Measurements from ENCODE around the gene FCN1. TPM values are rescaled to one million over a fixed set of nuclear protein-coding genes. Genes with fewer than 3 reads are reported as not detected.

Gene FCN1
- total RNA-seq (2013; cell fraction: nucleolus; rRNA removed), result not detected in 2 replicates
- total RNA-seq (2014; rRNA removed), result not detected in 2 replicates
- total RNA-seq (2014; rRNA removed; fragmentation: Illumina TruSeq; extraction: Trizol), result not detected in 2 replicates
- total RNA-seq (2021), result 0.08 TPM in 1 of 2 replicates, not detected in the other
- not detected for polyA plus RNA-seq (2011; ENCODE audit: low read depth)
- not detected in 2 replicates for polyA plus RNA-seq (2011; rRNA removed)
- not detected in 2 replicates for polyA plus RNA-seq (2011; cell fraction: cytosol; rRNA removed)
- not detected in 2 replicates for polyA plus RNA-seq (2011; cell fraction: nucleus; rRNA removed)
- polyA plus RNA-seq (2012), result not detected in 2 replicates
- polyA plus RNA-seq (2014; fragmentation: Illumina TruSeq; extraction: Trizol), result not detected in 2 replicates
- not detected for polyA plus RNA-seq (2014; fragmentation: Nextera tagmentation; extraction: Ambion mirVana)
- not detected in 2 replicates for polyA plus RNA-seq (2014; rRNA removed)
- polyA plus RNA-seq (2016; fragmentation: Nextera tagmentation; extraction: Ambion mirVana), result not detected
- polyA minus RNA-seq (2011; rRNA and poly(A)+ RNA removed), result not detected in 2 replicates
- not detected in 2 replicates for polyA minus RNA-seq (2011; cell fraction: cytosol; rRNA and poly(A)+ RNA removed)
- polyA minus RNA-seq (2011; cell fraction: nucleus; rRNA and poly(A)+ RNA removed), result not detected in 2 replicates
- not detected for Bru-seq, nascent RNA
- not detected for BruChase-seq, experiment 1, labeled RNA remaining after a 6-hour chase
- not detected for BruChase-seq, experiment 2, labeled RNA remaining after a 2-hour chase
- long read RNA-seq, experiment 1, result 0 reads
- long read RNA-seq, experiment 2, result 0 reads

DNA sequence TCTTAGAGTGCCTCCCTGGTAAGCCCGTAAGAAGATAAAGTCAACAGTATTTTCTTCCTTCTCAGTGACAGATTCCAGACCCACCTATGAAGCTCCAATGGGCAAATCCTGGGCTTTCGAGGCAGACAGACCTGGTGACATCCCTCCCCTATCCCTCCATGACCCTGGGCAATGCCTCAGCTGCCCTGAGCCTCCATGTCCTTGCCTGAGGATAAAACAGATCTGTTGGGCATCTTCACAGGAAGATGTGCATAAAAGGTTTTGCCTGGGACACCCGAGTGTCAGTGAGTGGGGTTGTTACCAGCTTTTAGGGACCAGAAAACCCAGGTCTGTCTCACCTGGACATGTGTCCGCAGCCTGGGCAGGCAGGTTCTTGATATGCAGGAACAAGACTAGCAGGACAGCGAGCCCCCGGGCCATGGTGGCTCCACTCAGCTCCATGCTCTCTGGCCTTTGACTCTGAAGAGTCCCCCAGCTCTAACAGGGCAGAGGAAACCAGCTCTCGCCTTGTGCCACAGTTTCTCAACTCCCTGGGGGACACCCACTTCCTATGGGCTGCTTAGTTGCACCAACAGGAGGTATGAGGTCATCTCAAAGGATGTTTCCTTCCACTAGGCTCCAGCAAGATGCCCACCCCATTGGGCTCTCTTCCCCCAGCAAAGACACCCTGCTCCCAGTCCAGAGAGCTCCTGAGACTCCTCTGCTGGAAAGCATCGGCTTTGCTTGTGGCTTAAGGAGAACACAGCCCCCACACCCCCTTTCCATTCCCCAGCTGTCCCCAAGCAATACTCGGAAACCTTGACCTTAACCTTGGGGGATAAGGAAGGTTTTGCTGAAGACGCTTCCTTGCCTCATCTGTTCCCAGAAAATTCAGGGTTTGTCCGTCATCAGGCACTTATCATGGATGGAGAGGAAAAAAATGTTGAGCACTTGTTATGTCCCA is at the start of gene FCN1:
FCN1 (minus strand) TSS at position 482 of the 943 bp plus-strand sequence; CDS start at position 441, 41 bp downstream.
- ChIA-PET CTCF (interaction anchor here (0.5 kb wide), 1 partner anchor 140 kb away, joined by 3 read pairs; no protein-coding TSS in a partner anchor), RAD21 (ENCODE audit: unreplicated experiment) (interaction anchor here (0.7 kb wide), 1 partner anchor 138 kb away, joined by 3 read pairs; no protein-coding TSS in a partner anchor), POLR2A (no interaction called here), SMC1A (ENCODE audit: uncharacterized antibody, unreplicated experiment) (interaction anchor here (1.0 kb wide), 1 partner anchor 22 kb away, joined by 3 read pairs; no protein-coding TSS in a partner anchor)
- Histone ChIP-seq H3K27me3 (replicated peaks in 1 of 2; ENCODE audit: control insufficient read depth in 2 of 2, insufficient read depth in 2 of 2, low read length in 1 of 2) (0 out of 4 replicates have a peak, but pooled peaks cover 0 to 3% of the 10 kb centered on the region in 2 experiments), H3K36me3 (ENCODE audit: control insufficient read depth in 2 of 2, insufficient read depth in 2 of 2, low read length in 1 of 2) (no peaks in the 10 kb centered on the region), H2AFZ (ENCODE audit: control insufficient read depth, low read depth, low read length) (no peak within 1 kb of the TSS), H4K20me1 (ENCODE audit: control insufficient read depth, insufficient read depth) (no peaks in the 10 kb centered on the region), H3K27ac (ENCODE audit: control insufficient read depth, insufficient read depth) (no peak within 1 kb of the TSS), H3K9ac (ENCODE audit: control insufficient read depth, insufficient read depth, low read length) (no peak within 1 kb of the TSS), H3K4me3 (no peak within 1 kb of the TSS), H3K4me2 (ENCODE audit: control insufficient read depth, insufficient read depth) (no peak within 1 kb of the TSS), H3K9me3 (replicated peaks; ENCODE audit: control insufficient read depth, insufficient read depth, low read length) (peaks cover 3% of the 10 kb centered on the region; the same call in 2 of the 3 replicates), H3K79me2 (ENCODE audit: control insufficient read depth, insufficient read depth, low read length) (no peaks in the 10 kb centered on the region), H3K4me1 (ENCODE audit: control insufficient read depth, insufficient read depth, low read length) (no peaks in the 10 kb centered on the region)
- in situ Hi-C loops (cut with MboI) (no loop called here), intact Hi-C loops (cut with micrococcal nuclease; ENCODE audit: unreplicated experiment) (no loop called here)
- WGBS (ENCODE audit: insufficient coverage, insufficient replicate concordance, low lambda C conversion rate, missing lambda C conversion rate), result 25% methylated on average over 11 of the region's 11 CpGs
- ATAC-seq (no peak), DNase-seq (ENCODE audit: low read depth, low spot score) (no peak), FAIRE-seq (no peak)
- TF ChIP-seq SUZ12 (IDR thresholded peaks at IDR 0.05; ENCODE audit: unreplicated experiment) (no peak), POU2F2 (IDR thresholded peaks at IDR 0.05; ENCODE audit: borderline replicate concordance, low read depth, low read length) (no peak), BCLAF1 (IDR thresholded peaks at IDR 0.05) (no peak), FOS (IDR thresholded peaks at IDR 0.05; ENCODE audit: borderline replicate concordance, extremely low read depth, insufficient read length) (no peak), RELA (IDR thresholded peaks at IDR 0.05; ENCODE audit: borderline replicate concordance, partially characterized antibody) (no peak), CTCF (IDR thresholded peaks at IDR 0.05 in 2 of 3, conservative IDR thresholded peaks at IDR 0.05 in 1 of 3; ENCODE audit: control insufficient read depth in 2 of 3, extremely low read depth in 1 of 3, insufficient read depth in 1 of 3, low read depth in 3 of 3, low read length in 3 of 3) (no peak), SIN3A (IDR thresholded peaks at IDR 0.05; ENCODE audit: low read depth, low read length) (no peak), JUND (IDR thresholded peaks at IDR 0.05; ENCODE audit: low read depth, low read length) (no peak), FOXK2 (IDR thresholded peaks at IDR 0.05) (no peak), NR2C2 (IDR thresholded peaks at IDR 0.05; ENCODE audit: borderline replicate concordance, control insufficient read depth, insufficient read length, low read depth) (no peak)
- no TSS peak for BruUV-seq (replicated peaks)

All from GM12878 (cell line).